IPS DF 6.9 (cell line): ENCODE results near the gene FREY1.
"Not testable (repeated sequence)": the region's sequence is repeated elsewhere in the genome, so short reads cannot be mapped to it uniquely, and the experiment has no call there.

Experiments
- DNase-seq: peaks from one replicate; pipeline ENCODE4 v3.0.0-alpha.2; 2013; ENCODE audit warnings: low read depth, low spot score
- H3K27ac ChIP-seq: one replicate; pipeline ENCODE4 v1.5.1; 2013; ENCODE audit warnings: low read length, control low read depth
- H3K27me3 ChIP-seq: 2 replicates; pipeline ENCODE4 v1.6.1; 2013; ENCODE audit warnings: mild to moderate bottlenecking, low read length; ENCODE audit not compliant: control insufficient read depth, insufficient read depth
- H3K36me3 ChIP-seq: 2 replicates; pipeline ENCODE4 v1.6.1; 2013; ENCODE audit warnings: low read length; ENCODE audit not compliant: control insufficient read depth, insufficient read depth
- H3K4me1 ChIP-seq: 2 replicates; pipeline ENCODE4 v1.6.1; 2013; ENCODE audit warnings: low read length; ENCODE audit not compliant: control insufficient read depth, insufficient read depth
- H3K4me3 ChIP-seq: 2 replicates; pipeline ENCODE4 v1.5.1; 2013; ENCODE audit warnings: mild to moderate bottlenecking, low read length
- H3K9me3 ChIP-seq: 2 replicates; pipeline ENCODE4 v1.6.1; 2013; ENCODE audit warnings: low read length, inconsistent platforms; ENCODE audit not compliant: control insufficient read depth, insufficient read depth
- WGBS: extraction: QIAGEN DNeasy Blood & Tissue Kit; methylation state at CpG from one replicate; pipeline ENCODE4 v1.1.7; 2013; ENCODE audit warnings: mixed read lengths, missing lambda C conversion rate; ENCODE audit not compliant: insufficient read length, insufficient coverage; 5-methylcytosine and 5-hydroxymethylcytosine counted together

FREY1 gene

GRCh38 chr11:45913942-45914635 lies 7.0 kb upstream of the FREY1 start:
- Histone ChIP-seq H3K4me3 (no peak overlapping the region), H3K27me3 (no peaks in the 10 kb centered on the region), H3K36me3 (peaks cover 18% of the 10 kb centered on the region), H3K9me3 (no peaks in the 10 kb centered on the region), H3K27ac (no peak overlapping the region), H3K4me1 (peaks cover 1% of the 10 kb centered on the region; the same call in 1 of the 2 replicates)
- DNase-seq: no peak
- WGBS: no CpG with 5 or more reads among the region's 22 CpGs

- WGBS: no CpG with 5 or more reads among the region's 19 CpGs
- no peaks in the 10 kb centered on the region for H3K27me3 ChIP-seq
- peaks cover 18% of the 10 kb centered on the region for H3K36me3 ChIP-seq
- H3K4me3 ChIP-seq: no peak overlapping the region
- no peak for DNase-seq
- peaks cover 1% of the 10 kb centered on the region; the same call in 1 of the 2 replicates for H3K4me1 ChIP-seq
- no peak overlapping the region for H3K27ac ChIP-seq
- H3K9me3 ChIP-seq: no peaks in the 10 kb centered on the region
Observed at GRCh38 chr11:45913514-45913913, 6.4 kb upstream of the FREY1 start.

GRCh38 chr11:45910623-45911022 lies 3.6 kb upstream of the FREY1 start:
- Histone ChIP-seq H3K27me3 (no peaks in the 10 kb centered on the region), H3K4me3 (no peak overlapping the region), H3K27ac (no peak overlapping the region), H3K36me3 (peaks cover 18% of the 10 kb centered on the region), H3K9me3 (no peaks in the 10 kb centered on the region), H3K4me1 (no peaks in the 10 kb centered on the region)
- WGBS: no CpG with 5 or more reads among the region's 9 CpGs
- no peak for DNase-seq

GRCh38 chr11:45909594-45910475 lies 2.8 kb upstream of the FREY1 start:
- WGBS: no CpG with 5 or more reads among the region's 32 CpGs
- Histone ChIP-seq H3K36me3 (peaks cover 18% of the 10 kb centered on the region), H3K4me1 (no peaks in the 10 kb centered on the region), H3K4me3 (no peak overlapping the region), H3K27ac (no peak overlapping the region), H3K27me3 (no peaks in the 10 kb centered on the region), H3K9me3 (no peaks in the 10 kb centered on the region)
- no peak for DNase-seq

GRCh38 chr11:45907911-45908370 lies 870 bp upstream of the FREY1 start:
- Histone ChIP-seq H3K4me1 (no peaks in the 10 kb centered on the region), H3K36me3 (peaks cover 17% of the 10 kb centered on the region), H3K4me3 (no peak overlapping the region), H3K27me3 (no peaks in the 10 kb centered on the region), H3K9me3 (no peaks in the 10 kb centered on the region), H3K27ac (no peak overlapping the region)
- no peak for DNase-seq
- WGBS: no CpG with 5 or more reads among the region's 8 CpGs

GRCh38 chr11:45906096-45906682 lies 882 bp downstream of the FREY1 start:
- no peaks in the 10 kb centered on the region for H3K4me1 ChIP-seq
- WGBS: no CpG with 5 or more reads among the region's 19 CpGs
- H3K36me3 ChIP-seq: peaks cover 17% of the 10 kb centered on the region
- H3K4me3 ChIP-seq: no peak overlapping the region
- H3K9me3 ChIP-seq: no peaks in the 10 kb centered on the region
- no peak overlapping the region for H3K27ac ChIP-seq
- H3K27me3 ChIP-seq: no peaks in the 10 kb centered on the region
- no peak for DNase-seq

- no CpG with 5 or more reads among the region's 6 CpGs for WGBS
- H3K27ac ChIP-seq: not testable (repeated sequence)
Observed at GRCh38 chr11:45905576-45905975, 1.5 kb downstream of the FREY1 start.

GRCh38 chr11:45905095-45905494 lies 2.0 kb downstream of the FREY1 start:
- WGBS: no CpG with 5 or more reads among the region's 19 CpGs
- Histone ChIP-seq H3K4me3 (no peak overlapping the region), H3K27ac (no peak overlapping the region), H3K4me1 (peaks cover 4% of the 10 kb centered on the region), H3K36me3 (peaks cover 17% of the 10 kb centered on the region), H3K9me3 (no peaks in the 10 kb centered on the region), H3K27me3 (no peaks in the 10 kb centered on the region)
- no peak for DNase-seq

More at GRCh38 chr11:45905576-45905975, 1.5 kb downstream of the FREY1 start:
- H3K9me3 ChIP-seq, H3K4me1 ChIP-seq, H3K27me3 ChIP-seq, H3K4me3 ChIP-seq, DNase-seq: not testable (repeated sequence)
- H3K36me3 ChIP-seq: peaks cover 17% of the 10 kb centered on the region

- no peak for DNase-seq
- peaks cover 13% of the 10 kb centered on the region for H3K36me3 ChIP-seq
- H3K27ac ChIP-seq: no peak overlapping the region
- no peak overlapping the region for H3K4me3 ChIP-seq
- no peaks in the 10 kb centered on the region for H3K9me3 ChIP-seq
- peaks cover 4% of the 10 kb centered on the region for H3K4me1 ChIP-seq
- no peaks in the 10 kb centered on the region for H3K27me3 ChIP-seq
- no CpG with 5 or more reads among the region's 15 CpGs for WGBS
Observed at GRCh38 chr11:45904309-45904915, 2.7 kb downstream of the FREY1 start.
